ENCODE data around the gene MT4.

DNA sequence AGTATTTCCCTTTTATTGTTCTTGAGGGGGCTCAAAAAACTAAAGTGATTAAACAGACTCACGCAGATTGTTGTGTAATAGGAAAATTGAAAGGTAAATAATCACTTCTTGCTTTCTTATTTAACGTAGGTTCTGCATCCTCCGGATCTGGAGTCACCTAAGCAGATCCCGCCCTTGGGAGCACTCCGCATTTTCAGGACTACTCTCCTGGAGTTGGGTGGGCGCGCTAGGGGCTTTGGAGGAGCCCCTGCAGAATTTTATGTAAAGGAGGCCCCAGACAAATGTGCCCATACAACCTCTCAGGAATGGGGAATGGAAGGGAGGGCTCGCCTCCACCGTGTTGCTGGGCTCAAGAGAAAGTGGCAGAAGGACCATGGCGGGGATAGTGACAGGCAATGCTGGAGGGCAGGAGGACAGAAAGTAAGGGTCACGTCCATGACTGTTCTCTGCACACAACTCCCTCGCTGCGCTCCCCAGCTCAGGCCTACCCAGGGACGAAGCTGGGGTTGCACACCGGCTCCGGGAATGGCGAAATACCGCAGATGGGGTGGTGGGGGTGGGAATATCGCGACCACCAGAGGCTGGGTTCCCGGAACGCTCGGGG lies 51.8 kb downstream of the MT4 start:
- TF ChIP-seq EZH2 (IDR thresholded peaks at IDR 0.05; ENCODE audit: insufficient read depth, poor library complexity, severe bottlenecking) (no peak), EZH2phosphoT487 (IDR thresholded peaks at IDR 0.05; ENCODE audit: insufficient read depth, low read depth) (no peak)
